GM23248 (cell line): ENCODE measurements around the gene ANKRD29. TPM values are rescaled to one million over a fixed set of nuclear protein-coding genes. Genes with fewer than 3 reads are reported as not detected.

ENCODE experiments used
- DNase-seq: peaks from one replicate; pipeline ENCODE4 v3.0.0-alpha.2; 2015
- H2AFZ ChIP-seq: fragments of 200-600 bp; sonication (generic); 2 replicates; pipeline ENCODE4 v1.6.1; 2016; ENCODE audit warnings: antibody characterized with exemption
- H3F3A ChIP-seq: fragments of 200-600 bp; sonication (generic); 2 replicates; pipeline ENCODE4 v1.6.1; 2016; ENCODE audit warnings: mild to moderate bottlenecking, antibody characterized with exemption, mixed run types; ENCODE audit not compliant: insufficient read depth
- H3K27ac ChIP-seq: fragments of 200-600 bp; sonication (generic); 2 replicates; pipeline ENCODE4 v1.5.1; 2016; ENCODE audit warnings: mild to moderate bottlenecking
- H3K27me3 ChIP-seq: fragments of 200-600 bp; sonication (generic); replicated peaks from 2 replicates; pipeline ENCODE4 v1.6.1; 2016; ENCODE audit warnings: mild to moderate bottlenecking; ENCODE audit not compliant: insufficient read depth
- H3K36me3 ChIP-seq: fragments of 200-600 bp; sonication (generic); 2 replicates; pipeline ENCODE4 v1.6.1; 2016; ENCODE audit warnings: low read depth, mild to moderate bottlenecking
- H3K4me1 ChIP-seq: fragments of 200-600 bp; sonication (generic); 2 replicates; pipeline ENCODE4 v1.6.1; 2016; ENCODE audit warnings: mild to moderate bottlenecking; ENCODE audit not compliant: insufficient read depth
- H3K4me2 ChIP-seq: fragments of 200-600 bp; sonication (generic); one replicate; pipeline ENCODE4 v1.6.1; 2016; ENCODE audit warnings: mild to moderate bottlenecking; ENCODE audit not compliant: unreplicated experiment
- H3K4me3 ChIP-seq: fragments of 200-600 bp; sonication (generic); 2 replicates; pipeline ENCODE4 v1.5.1; 2016; ENCODE audit warnings: mild to moderate bottlenecking
- H3K79me2 ChIP-seq: fragments of 200-600 bp; sonication (generic); 2 replicates; pipeline ENCODE4 v1.6.1; 2016; ENCODE audit warnings: mild to moderate bottlenecking; ENCODE audit not compliant: insufficient read depth
- H3K9ac ChIP-seq: fragments of 200-600 bp; sonication (generic); 2 replicates; pipeline ENCODE4 v1.6.1; 2016; ENCODE audit warnings: mild to moderate bottlenecking
- H3K9me2 ChIP-seq: fragments of 200-600 bp; sonication (generic); 2 replicates; pipeline ENCODE4 v1.6.1; 2016; ENCODE audit warnings: mixed run types, mild to moderate bottlenecking, moderate library complexity; ENCODE audit not compliant: insufficient read depth
- H3K9me3 ChIP-seq: fragments of 200-600 bp; sonication (generic); one replicate; pipeline ENCODE4 v1.6.1; 2017; ENCODE audit warnings: low read depth
- H4K20me1 ChIP-seq: fragments of 200-600 bp; sonication (generic); 2 replicates; pipeline ENCODE4 v1.6.0; 2016; ENCODE audit not compliant: insufficient read depth
- EZH2 ChIP-seq: fragments of 200-600 bp; sonication (generic); IDR thresholded peaks from 2 replicates; pipeline ENCODE4 v1.6.1; 2018; ENCODE audit warnings: antibody characterized with exemption, mild to moderate bottlenecking; ENCODE audit not compliant: insufficient read depth, poor library complexity, severe bottlenecking
- EZH2phosphoT487 ChIP-seq: fragments of 200-600 bp; sonication (generic); IDR thresholded peaks from 2 replicates; pipeline ENCODE4 v1.6.1; 2018; ENCODE audit warnings: antibody characterized with exemption, moderate library complexity, mild to moderate bottlenecking, low read depth; ENCODE audit not compliant: insufficient read depth
- whole genome bisulfite sequencing, 2 experiments: methylation state at CpG; one replicate each; pipeline ENCODE4 v1.1.6; 2015 to 2017; ENCODE audit warnings: low lambda C conversion rate in 2 of 2, low coverage in 1 of 2; ENCODE audit errors: missing lambda C conversion rate in 2 of 2; 5-methylcytosine and 5-hydroxymethylcytosine counted together
- in situ Hi-C: fragments of 300-500 bp; cut with MboI; formaldehyde crosslinking; loops from 2 replicates; pipeline ENCODE4 v1.15.0; 2020
- polyA plus RNA-seq: library from polyadenylated mRNA; unstranded; fragments of >200 nt; fragmentation: Nextera tagmentation; extraction: Ambion mirVana; gene quantifications from 2 replicates; pipeline ENCODE4 v1.2.1, GENCODE V29; 2016
- total RNA-seq: library from RNA; depleted of rRNA; stranded (reverse); fragments of >200 nt; shearing (Covaris generic); gene quantifications from 2 replicates; pipeline ENCODE4 v1.2.3, GENCODE V29; 2014

Gene ANKRD29
- total and polyA plus RNA-seq, 2 experiments from 2014 or later, result 8.0 to 9.2 TPM

DNA sequence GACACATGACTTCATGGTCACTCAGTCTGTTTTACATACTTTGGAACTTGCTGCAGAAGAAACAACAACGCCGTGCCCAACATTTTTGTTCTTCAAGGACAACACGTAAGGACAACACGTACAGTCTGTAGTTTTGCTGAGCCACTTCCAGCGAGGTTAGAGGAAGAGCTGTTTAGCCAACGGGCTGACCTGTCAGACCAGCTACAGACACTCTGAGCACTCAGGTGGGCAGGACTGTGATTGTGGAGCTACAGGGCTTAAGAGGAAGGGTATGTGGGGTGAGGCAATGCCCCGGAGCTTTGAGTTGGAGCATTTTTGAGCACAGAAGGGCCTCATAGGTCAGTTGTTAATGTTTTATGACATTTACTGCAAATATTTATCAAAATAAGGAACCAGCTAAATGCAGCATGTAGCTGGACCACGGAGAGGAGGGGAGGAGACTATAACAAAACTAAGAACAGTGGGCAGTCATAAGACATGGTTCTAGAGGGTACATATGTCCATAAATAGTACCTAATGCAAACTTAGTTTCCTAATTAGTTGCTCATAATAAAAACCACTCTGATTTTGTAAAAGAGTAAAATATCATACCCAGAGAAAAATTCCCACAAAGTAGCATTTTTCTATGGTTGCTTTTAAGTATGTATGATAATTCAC is 50.1 kb downstream of the ANKRD29 start:
- Histone ChIP-seq H3K79me2 (no peaks in the 10 kb centered on the region), H3K27me3 (no peaks in the 10 kb centered on the region), H2AFZ (no peak overlapping the region), H3K9me3 (no peaks in the 10 kb centered on the region), H3K36me3 (no peaks in the 10 kb centered on the region), H4K20me1 (no peaks in the 10 kb centered on the region), H3K4me1 (no peaks in the 10 kb centered on the region), H3K9ac (no peak overlapping the region), H3K27ac (no peak overlapping the region), H3K4me2 (no peak overlapping the region), H3K9me2 (no peaks in the 10 kb centered on the region), H3F3A (no peaks in the 10 kb centered on the region), H3K4me3 (no peak overlapping the region)
- no peak for TF ChIP-seq EZH2
- TF ChIP-seq EZH2phosphoT487, result no peak
- 86 to 88% methylated on average over 8 of the region's 8 CpGs for WGBS, 2 experiments
- in situ Hi-C loops, result no loop called here
- DNase-seq, result no peak

- Histone ChIP-seq H3K9me3 (no peaks in the 10 kb centered on the region), H3K4me1 (no peaks in the 10 kb centered on the region), H3K27me3 (no peaks in the 10 kb centered on the region), H3K9ac (no peak overlapping the region), H3K9me2 (no peaks in the 10 kb centered on the region), H3K36me3 (no peaks in the 10 kb centered on the region), H3K27ac (no peak overlapping the region), H2AFZ (no peak overlapping the region), H3K4me2 (no peak overlapping the region), H3K79me2 (no peaks in the 10 kb centered on the region), H3K4me3 (no peak overlapping the region), H3F3A (no peaks in the 10 kb centered on the region), H4K20me1 (no peaks in the 10 kb centered on the region)
- TF ChIP-seq EZH2, result no peak
- TF ChIP-seq EZH2phosphoT487, result no peak
- 97 to 98% methylated on average over 5 of the region's 5 CpGs for WGBS, 2 experiments
- no peak for DNase-seq
- in situ Hi-C loops, result no loop called here
These were observed 53.2 kb downstream of the ANKRD29 start for GRCh38 chr18:23609390-23610023.

DNA sequence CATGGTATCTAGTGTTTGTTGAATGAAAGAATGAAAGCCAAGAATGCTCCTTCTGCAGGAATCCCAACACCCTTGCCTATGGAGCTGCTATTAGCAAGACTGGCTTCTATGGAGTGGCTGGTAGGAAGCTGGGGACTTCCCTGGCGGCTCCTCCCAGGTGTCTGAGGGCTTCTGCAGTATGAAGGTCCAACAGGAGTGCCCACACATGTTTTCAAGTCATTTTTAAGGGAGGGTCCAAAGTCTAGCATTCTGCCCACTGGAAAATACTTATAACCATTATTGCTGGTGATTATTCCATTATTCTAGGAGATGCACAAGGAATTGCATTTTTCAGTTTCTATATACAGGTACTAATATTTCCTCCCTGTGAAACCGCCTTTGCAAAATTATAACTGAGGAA is 54.5 kb downstream of the ANKRD29 start:
- in situ Hi-C loops, result no loop called here
- no peaks in the 10 kb centered on the region for H4K20me1 ChIP-seq
- DNase-seq, result no peak
- TF ChIP-seq EZH2 (no peak), EZH2phosphoT487 (no peak)
- H3K4me2 ChIP-seq, result no peak overlapping the region
- no peaks in the 10 kb centered on the region for H3K9me3 ChIP-seq
- H3K4me1 ChIP-seq, result no peaks in the 10 kb centered on the region
- H3K27me3 ChIP-seq, result no peaks in the 10 kb centered on the region
- 76 to 85% methylated on average over 2 of the region's 2 CpGs for WGBS, 2 experiments
- H3F3A ChIP-seq, result no peaks in the 10 kb centered on the region
- H3K27ac ChIP-seq, result no peak overlapping the region
- H3K9ac ChIP-seq, result no peak overlapping the region
- H3K79me2 ChIP-seq, result no peaks in the 10 kb centered on the region
- no peak overlapping the region for H3K4me3 ChIP-seq
- H3K36me3 ChIP-seq, result no peaks in the 10 kb centered on the region
- H2AFZ ChIP-seq, result no peak overlapping the region
- H3K9me2 ChIP-seq, result no peaks in the 10 kb centered on the region

- Histone ChIP-seq H3K36me3 (no peaks in the 10 kb centered on the region), H3K4me3 (no peak overlapping the region), H3K9me3 (no peaks in the 10 kb centered on the region), H3K9me2 (no peaks in the 10 kb centered on the region), H3K79me2 (no peaks in the 10 kb centered on the region), H3K4me1 (no peaks in the 10 kb centered on the region), H3K9ac (no peak overlapping the region), H2AFZ (no peak overlapping the region), H3K4me2 (no peak overlapping the region), H3F3A (no peaks in the 10 kb centered on the region), H4K20me1 (no peaks in the 10 kb centered on the region), H3K27me3 (no peaks in the 10 kb centered on the region), H3K27ac (no peak overlapping the region)
- DNase-seq, result no peak
- in situ Hi-C loops, result no loop called here
- TF ChIP-seq EZH2phosphoT487 (no peak), EZH2 (no peak)
These were observed 56.8 kb downstream of the ANKRD29 start for GRCh38 chr18:23605941-23606340.

DNA sequence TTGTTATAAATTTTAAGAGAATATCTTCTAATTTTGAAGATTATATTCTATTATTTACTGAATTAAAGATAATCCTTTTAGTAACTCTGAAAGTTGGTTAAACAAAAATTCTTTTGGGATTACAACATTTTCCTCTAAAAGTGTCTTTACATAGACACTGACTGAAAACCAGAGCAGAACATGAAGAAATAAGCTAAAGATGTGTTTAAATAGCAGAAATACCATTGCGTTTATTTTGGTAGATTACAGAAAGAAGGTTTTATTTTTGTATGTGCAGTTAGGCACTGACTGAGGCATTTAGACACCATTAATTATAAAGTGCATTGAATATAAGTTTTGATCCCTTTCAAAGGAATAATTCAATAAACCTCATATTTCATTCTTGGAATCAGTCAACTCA is 62.9 kb downstream of the ANKRD29 start:
- WGBS, 2 experiments, result 45 to 50% methylated on average over 1 of the region's 1 CpG

More for the DNA sequence above, 62.9 kb downstream of the ANKRD29 start:
- Histone ChIP-seq H3K27ac (no peak overlapping the region), H4K20me1 (no peaks in the 10 kb centered on the region), H3K4me3 (no peak overlapping the region), H3K9me2 (no peaks in the 10 kb centered on the region), H3K9me3 (no peaks in the 10 kb centered on the region), H3K36me3 (no peaks in the 10 kb centered on the region), H3K9ac (no peak overlapping the region), H3F3A (no peaks in the 10 kb centered on the region), H2AFZ (no peak overlapping the region), H3K4me1 (peaks cover 4% of the 10 kb centered on the region), H3K79me2 (no peaks in the 10 kb centered on the region), H3K27me3 (no peaks in the 10 kb centered on the region), H3K4me2 (no peak overlapping the region)
- TF ChIP-seq EZH2phosphoT487, result no peak
- TF ChIP-seq EZH2, result no peak
- DNase-seq, result no peak
- in situ Hi-C loops, result no loop called here
